Daoy (cell line): Measurements from ENCODE around the gene HMCN2. TPM values are rescaled to one million over a fixed set of nuclear protein-coding genes. Genes with fewer than 3 reads are reported as not detected.

ENCODE experiments used
- DNase-seq: peaks from one replicate; pipeline ENCODE4 v3.0.0-alpha.2; 2015; ENCODE audit warnings: low read depth
- total RNA-seq: library from RNA; depleted of rRNA; stranded (reverse); fragments of >200 nt; shearing (Covaris generic); gene quantifications from 2 replicates; pipeline ENCODE4 v1.2.3, GENCODE V29; 2014

The HMCN2 gene
- total RNA-seq, 1 experiment from 2014 or later, result 0.06 TPM

DNA sequence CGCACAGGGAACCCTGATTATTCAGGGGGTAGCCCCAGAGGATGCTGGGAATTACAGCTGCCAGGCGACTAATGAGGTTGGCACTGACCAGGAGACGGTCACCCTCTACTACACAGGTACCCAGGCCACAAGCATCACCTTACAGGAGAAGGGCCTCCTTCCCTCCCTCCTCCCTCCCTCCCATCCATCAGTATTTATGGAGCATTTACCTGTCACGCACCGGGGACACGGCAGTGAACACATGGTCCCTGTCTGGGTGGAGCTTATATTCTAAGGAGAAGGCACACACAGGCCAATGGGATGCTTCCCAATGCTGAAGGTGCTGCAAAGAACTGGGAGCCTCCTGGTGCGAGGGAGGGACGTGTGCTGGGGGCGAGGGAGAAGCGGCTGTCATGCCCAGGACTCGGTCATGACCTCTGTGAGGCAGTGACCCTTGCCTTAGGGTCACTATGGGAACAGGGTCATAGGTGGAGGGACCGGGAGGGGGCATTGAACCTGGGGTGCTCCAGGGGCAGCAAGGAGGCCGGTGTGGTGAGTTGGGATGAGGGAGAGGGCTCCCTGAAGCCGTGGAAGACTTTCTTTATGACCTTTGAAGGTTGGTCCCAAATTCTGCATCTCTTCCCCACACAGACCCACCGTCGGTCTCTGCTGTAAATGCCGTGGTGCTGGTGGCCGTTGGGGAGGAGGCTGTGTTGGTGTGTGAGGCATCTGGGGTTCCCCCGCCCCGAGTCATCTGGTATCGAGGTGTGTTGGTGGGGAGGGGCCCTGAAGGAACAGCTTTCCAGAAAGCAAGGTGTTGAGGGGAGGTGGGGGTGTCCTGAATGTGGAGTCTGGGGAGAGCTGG, 41.5 kb downstream of the HMCN2 start:
- DNase-seq, result no peak

DNA sequence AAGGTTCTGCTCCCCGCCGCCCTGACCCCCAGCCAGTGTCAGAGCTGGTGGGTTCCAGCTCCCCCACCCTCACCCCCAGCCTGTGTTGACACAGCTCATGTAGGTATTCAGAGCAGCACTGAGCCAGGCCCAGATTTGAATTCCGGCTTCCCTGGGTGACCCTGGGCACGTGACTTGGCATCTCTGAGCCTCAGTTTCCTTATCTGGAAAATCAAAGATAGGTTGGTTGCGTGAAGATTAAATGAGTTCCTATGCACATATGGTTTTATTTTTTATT, 42.0 kb downstream of the HMCN2 start:
- DNase-seq, result no peak

DNA sequence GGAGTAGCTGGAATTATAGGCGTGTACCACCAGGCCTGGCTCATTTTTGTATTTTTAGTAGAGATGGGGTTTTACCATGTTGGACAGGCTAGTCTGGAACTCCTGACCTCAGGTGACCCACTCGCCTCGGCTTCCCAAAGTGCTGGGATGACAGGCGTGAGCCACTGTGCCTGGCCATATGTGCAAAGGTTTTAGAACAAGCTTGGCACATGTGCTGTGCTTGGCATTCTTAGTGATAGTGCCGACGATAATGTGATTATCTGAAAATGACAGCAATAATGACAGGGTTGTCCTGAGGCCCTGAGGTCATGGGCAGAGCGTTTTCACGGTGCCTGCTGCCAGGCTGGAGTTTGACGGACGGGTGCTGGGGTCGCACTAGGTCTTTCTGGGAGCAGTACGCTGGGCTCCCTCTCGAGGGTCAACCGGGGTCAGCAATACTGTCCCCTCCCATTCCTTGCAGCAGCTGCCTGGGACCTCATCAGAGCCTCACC, 42.6 kb downstream of the HMCN2 start:
- no peak for DNase-seq

DNA sequence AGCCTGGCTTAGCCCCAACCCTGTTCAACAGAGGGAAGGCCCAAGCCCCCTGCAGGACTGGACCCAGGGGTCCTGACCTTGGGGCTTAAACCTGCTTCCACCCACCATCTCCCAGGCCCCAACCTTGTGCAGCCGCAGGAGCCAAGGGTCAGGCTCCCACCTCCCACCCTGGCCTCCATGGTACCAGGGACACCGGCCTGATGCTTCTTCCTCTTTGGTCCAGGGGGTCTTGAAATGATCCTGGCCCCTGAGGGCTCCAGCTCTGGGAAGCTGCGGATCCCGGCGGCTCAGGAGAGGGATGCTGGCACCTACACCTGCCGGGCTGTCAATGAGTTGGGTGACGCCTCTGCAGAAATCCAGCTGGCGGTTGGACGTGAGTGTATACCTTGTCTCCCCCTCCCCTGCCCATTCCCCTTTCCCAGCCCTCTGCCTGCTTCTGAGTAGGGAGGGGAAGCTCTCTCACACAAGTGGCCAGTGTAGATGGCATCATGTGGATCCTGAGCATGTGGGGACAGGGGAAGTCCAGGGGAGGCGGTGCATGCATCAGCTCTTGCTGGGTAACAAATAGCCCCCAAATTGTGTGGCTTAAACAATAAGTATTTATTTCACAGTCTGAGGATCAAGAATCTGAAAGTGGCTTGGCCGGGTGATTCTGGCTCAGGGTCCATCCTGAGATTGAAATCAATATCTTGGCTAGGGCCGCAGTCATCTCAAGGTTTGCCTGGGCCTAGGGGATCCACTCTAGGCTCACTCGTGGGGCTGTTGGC, 44.3 kb downstream of the HMCN2 start:
- no peak for DNase-seq

GRCh38 chr9:130310456-130310855, 44.9 kb downstream of the HMCN2 start:
- DNase-seq, result no peak

- DNase-seq, result no peak
Measured at GRCh38 chr9:130311003-130311402, 45.4 kb downstream of the HMCN2 start.

GRCh38 chr9:130311408-130312140, 46.0 kb downstream of the HMCN2 start:
- no peak for DNase-seq

DNA sequence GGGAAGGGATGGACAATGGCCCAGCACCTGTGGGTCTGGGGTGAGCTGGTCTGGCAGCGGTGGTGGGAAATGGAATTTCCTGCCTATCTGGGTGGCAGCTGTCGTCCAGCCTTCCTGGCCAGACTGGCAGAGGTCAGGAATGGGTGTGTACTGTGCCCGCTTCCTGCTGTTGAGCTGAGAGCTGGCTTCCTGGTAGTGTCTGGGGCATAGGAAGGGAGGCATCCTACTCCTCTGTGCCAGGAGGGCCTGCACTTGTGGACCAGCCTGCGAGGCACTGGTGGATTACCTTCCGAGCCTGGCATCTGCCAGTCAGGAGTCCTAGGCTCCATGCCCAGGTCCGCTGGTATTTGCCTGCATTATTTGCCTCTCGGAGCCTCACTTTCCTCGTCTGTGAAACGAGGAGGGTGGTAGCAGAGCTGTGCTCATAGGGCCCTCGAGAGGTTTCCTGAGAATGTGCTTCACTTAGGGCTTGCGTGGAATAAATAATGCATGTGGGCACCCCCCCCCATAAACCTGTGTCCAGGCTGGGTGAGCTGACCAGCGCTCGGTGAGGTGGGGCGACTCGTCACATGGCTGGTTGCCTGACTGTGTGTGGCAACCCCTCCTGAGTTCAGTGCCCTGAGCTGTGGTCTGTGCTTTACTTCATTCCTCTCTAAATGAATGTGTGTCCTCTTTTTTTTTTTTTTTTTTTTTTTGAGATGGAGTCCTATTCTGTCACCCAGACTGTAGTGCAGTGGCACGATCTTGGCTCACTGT, 47.7 kb downstream of the HMCN2 start:
- no peak for DNase-seq

DNA sequence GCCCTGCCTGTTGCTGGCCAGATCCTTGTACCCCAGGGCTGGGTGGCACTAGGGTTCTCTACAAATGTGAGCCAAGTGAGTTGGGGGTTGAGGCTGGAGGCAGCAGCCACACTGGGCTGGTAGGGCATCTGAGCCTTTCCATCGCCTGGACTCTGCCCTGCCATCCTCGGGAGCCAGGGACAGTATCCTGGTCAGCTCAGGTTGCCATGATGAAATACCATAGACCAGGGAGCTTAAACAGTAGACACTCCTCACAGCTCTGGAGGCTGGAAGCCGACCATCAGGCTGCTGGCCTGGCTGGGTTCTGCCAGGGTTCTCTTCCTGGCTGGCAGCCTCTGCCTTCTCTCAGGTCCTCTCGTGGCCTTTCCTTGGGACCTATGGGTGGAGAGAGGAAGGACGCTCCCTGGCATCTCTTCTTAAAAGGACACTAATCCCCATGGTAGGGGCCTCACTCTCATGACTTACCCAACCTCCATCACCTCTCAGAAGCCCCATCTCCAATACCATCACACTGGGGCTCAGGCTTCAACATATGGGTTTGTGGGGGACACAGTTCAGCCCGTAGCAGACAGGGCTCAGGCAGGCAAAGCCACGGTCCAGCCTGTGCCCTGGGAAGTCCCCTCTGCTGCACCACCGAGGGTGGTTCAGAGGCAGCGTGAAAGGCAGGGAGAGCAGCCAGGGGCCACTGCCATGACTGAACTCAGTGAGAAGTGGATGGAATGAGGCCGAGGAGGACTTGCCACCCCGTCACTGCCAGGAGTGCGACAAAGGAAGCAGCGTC, 50.1 kb downstream of the HMCN2 start:
- DNase-seq, result no peak

GRCh38 chr9:130316430-130316829, 50.9 kb downstream of the HMCN2 start:
- DNase-seq, result no peak

GRCh38 chr9:130319300-130319699, 53.7 kb downstream of the HMCN2 start:
- no peak for DNase-seq

DNA sequence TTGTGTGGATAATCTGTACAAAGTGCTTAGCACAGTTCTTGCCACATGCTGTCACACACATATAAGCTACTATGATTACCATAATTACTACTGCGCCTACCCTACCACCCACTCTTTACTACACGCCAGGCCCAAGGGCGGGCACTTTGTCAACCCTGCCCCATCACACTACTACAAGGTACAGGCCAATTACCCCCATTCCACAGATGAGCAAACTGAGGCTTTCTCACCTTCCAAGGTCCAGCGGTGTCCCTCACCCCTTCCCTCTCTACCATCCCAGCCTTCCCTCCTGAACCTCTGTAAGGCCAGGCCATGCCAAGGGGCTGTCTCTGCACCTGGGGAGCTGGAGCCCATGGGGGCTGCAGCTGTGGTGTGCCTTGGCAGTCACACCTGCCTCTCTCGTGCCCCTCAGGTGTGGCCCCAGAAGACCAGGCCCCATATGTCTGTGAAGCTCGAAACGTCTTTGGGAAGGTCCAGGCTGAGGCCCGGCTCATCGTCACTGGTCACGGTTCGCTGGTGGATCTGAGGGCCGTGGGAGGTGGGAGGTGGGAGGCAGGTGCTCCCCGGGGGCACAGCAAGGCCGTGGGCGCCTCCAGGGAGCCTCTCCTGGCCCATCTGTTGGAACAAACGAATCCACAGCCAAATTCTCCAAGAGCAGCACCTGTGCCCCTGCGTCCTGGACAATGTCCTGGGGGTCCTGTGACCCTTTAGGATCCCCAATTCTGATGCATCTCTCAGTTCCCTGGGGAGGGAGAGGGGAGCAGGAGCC, 54.6 kb downstream of the HMCN2 start:
- DNase-seq, result no peak

DNA sequence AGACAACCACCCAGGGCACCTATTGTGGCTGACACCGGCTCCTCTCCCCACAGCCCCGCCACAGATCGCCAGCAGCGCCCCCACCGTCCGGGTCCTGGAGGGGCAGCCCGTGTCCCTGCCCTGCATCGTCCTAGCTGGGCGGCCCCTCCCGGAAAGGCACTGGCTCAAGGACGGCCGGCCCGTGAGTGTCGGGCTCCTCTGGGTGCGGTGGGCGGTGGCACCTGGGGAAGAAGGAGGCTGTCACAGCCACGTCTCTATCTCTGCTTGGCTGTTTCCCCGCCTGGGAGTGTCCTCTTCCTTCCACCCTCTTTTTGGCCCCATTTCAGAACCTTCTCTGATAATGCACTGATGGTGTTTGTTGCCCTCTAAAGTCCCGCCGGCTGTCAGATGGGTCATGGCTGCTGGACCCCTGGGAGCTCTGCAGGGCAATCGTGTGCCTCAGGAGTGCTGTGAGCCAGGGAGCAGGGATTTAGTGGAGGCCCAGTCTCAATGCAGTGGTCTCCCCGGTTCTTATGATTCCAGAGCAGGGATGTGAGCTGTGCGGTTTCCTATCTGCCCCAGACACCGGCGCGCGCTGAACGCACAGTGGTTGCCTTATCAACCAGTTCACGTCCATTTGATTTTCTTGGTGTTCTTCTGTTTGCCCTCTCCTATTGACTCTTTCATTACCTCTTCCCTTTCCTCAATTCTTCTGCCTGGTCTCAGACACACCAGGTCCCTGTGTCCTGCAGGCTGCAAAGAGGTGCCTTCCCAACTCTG, 55.3 kb downstream of the HMCN2 start:
- no peak for DNase-seq

DNA sequence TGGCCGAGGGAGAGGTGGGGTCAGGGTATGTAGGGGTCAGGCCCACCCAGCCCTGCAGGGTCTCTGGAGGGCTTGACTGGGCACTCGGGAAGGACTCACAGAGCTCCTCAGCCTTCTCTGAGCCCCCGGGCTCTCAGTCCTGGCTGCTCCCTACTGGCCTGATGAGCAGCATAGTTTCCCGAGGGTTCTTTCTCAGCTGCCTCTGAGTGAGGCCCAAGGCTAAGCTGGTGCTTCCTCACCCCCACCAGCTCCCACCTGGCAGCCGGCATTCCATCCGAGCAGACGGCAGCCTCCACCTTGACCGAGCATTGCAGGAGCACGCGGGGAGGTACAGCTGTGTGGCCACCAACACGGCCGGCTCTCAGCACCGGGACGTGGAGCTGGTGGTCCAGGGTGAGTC, 56.0 kb downstream of the HMCN2 start:
- no peak for DNase-seq

DNA sequence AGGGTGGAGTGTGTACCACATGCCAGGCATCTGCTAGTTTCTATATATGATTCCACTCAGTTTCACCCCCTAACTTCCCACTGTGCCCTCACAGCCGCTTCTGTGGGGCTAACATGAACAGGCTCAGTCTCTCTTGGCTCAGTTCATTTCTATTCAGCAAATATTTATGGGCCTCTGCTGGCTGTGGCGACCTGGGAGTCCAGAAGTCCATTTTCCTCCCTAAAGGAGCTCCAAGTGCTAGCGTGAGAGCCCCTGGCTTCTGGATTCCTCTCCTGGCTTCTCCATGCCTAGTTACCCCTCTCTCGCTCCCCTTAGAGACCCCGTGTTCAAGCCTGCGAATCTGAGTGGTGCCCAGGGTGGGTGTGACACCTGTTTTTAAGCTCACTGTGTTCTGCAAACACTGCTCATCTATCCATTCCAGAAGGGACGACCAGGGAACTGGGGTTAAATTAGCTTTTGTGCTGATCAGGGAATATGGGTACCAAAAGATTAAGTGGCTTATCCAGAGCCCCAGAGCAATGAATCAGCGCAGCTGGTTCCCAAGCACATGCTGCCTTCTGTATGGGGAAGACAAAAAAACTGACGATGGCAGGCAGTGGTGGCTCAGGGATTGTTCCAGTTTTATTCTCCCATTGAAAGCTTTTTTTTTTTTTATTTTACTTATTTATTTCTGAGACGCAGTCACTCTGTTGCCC, 57.6 kb downstream of the HMCN2 start:
- no peak for DNase-seq

- DNase-seq, result no peak
Measured at GRCh38 chr9:130325921-130326320, 60.4 kb downstream of the HMCN2 start.

GRCh38 chr9:130327070-130327780, 61.7 kb downstream of the HMCN2 start:
- DNase-seq, result peak; percentile 51

- peak; percentile 74 for DNase-seq
Measured at GRCh38 chr9:130327781-130328348, 62.3 kb downstream of the HMCN2 start.
